HUES64 (cell line): ENCODE results near the gene EMP1.

Source experiments
- H3K27ac ChIP-seq: 2 replicates; pipeline ENCODE4 v1.7.0; 2013; ENCODE audit warnings: low read depth, low read length, inconsistent platforms
- H3K27me3 ChIP-seq: 2 replicates; pipeline ENCODE4 v1.6.1; 2013; ENCODE audit warnings: mild to moderate bottlenecking, low read length; ENCODE audit not compliant: insufficient read depth
- H3K36me3 ChIP-seq: 2 replicates; pipeline ENCODE4 v1.6.1; 2013; ENCODE audit warnings: mild to moderate bottlenecking, low read length; ENCODE audit not compliant: insufficient read depth
- H3K4me1 ChIP-seq: 2 replicates; pipeline ENCODE4 v1.6.1; 2013; ENCODE audit warnings: mild to moderate bottlenecking, low read length, moderate library complexity; ENCODE audit not compliant: insufficient read depth
- H3K4me3 ChIP-seq: 2 replicates; pipeline ENCODE4 v1.5.1; 2013; ENCODE audit warnings: mild to moderate bottlenecking, low read length, moderate library complexity
- H3K9ac ChIP-seq: 2 replicates; pipeline ENCODE4 v1.6.1; 2013; ENCODE audit warnings: mild to moderate bottlenecking, low read depth, low read length
- H3K9me3 ChIP-seq: 2 replicates; pipeline ENCODE4 v1.6.1; 2013; ENCODE audit warnings: low read depth, low read length; ENCODE audit not compliant: insufficient read depth
- WGBS: fragments of 150-250, 120-280 bp; methylation state at CpG from one replicate; pipeline ENCODE4 v1.1.7; 2013; ENCODE audit warnings: missing lambda C conversion rate; 5-methylcytosine and 5-hydroxymethylcytosine counted together

The EMP1 gene

DNA sequence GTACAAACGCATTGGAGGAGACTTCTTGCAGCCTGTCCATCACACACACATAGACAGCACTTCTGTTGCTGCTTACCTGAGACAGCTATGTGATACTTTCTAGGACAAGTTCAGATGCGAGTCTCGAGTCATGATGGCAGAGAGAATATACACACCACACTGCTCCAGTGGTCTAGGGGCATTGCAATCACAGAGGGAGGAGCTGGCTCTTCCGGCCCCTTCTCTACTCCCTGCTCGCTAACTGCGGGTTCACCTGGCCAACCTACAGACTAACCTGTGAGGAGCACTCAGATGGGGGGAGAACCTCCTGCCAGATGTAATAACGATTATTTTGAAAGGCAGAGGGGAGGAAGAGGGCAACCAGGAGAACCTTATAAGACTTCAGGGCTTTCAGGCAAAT is 30.7 kb downstream of the EMP1 start:
- Histone ChIP-seq H3K4me1 (no peaks in the 10 kb centered on the region), H3K36me3 (no peaks in the 10 kb centered on the region), H3K27ac (no peak overlapping the region), H3K9ac (no peak overlapping the region), H3K9me3 (no peaks in the 10 kb centered on the region), H3K4me3 (no peak overlapping the region), H3K27me3 (no peaks in the 10 kb centered on the region)
- WGBS: 95% methylated on average over 6 of the region's 7 CpGs

DNA sequence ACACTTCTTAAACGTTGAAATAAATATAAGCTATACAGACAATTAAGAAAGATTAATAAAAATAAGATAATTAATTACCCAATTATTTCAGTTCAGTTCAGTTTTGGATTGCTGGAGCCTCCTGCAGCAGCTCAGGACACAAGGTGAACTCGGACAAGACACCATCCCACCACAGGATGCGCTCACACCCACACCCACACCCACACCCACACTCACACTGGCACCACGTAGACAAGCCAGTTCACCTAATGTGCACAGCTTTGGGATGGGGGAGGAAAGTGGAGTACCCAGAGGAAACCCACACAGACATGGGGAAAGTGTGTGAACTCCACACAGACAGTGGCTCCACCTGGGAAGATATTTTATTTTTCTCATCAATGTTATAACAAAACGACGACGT is 32.1 kb downstream of the EMP1 start:
- WGBS: 92% methylated on average over 6 of the region's 7 CpGs
- no peaks in the 10 kb centered on the region for H3K9me3 ChIP-seq
- no peak overlapping the region for H3K9ac ChIP-seq
- no peaks in the 10 kb centered on the region for H3K36me3 ChIP-seq
- no peak overlapping the region for H3K27ac ChIP-seq
- H3K4me1 ChIP-seq: no peaks in the 10 kb centered on the region
- H3K4me3 ChIP-seq: no peak overlapping the region
- no peaks in the 10 kb centered on the region for H3K27me3 ChIP-seq

DNA sequence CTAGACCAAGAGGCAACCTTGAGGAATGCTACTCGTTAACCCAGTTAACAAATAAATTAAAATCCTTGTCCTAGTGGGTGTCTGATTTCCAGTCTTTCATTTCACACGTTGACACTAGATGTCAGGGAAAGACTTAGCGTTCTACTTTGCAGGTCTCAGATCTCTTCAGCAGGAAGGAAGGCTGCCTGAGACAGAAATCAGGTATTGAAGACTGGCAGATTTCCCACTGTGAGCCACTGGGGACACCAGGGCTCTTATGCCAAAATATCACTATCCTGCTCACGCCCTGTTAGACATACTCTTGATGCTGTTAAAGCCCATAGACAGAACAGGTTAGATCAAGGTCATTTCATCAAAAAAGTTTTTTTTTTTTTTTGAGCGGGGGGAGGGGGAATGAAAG is 33.0 kb downstream of the EMP1 start:
- WGBS: 72% methylated on average over 4 of the region's 5 CpGs
- Histone ChIP-seq H3K27me3 (no peaks in the 10 kb centered on the region), H3K27ac (no peak overlapping the region), H3K36me3 (no peaks in the 10 kb centered on the region), H3K4me1 (no peaks in the 10 kb centered on the region), H3K9me3 (no peaks in the 10 kb centered on the region), H3K4me3 (no peak overlapping the region), H3K9ac (no peak overlapping the region)

DNA sequence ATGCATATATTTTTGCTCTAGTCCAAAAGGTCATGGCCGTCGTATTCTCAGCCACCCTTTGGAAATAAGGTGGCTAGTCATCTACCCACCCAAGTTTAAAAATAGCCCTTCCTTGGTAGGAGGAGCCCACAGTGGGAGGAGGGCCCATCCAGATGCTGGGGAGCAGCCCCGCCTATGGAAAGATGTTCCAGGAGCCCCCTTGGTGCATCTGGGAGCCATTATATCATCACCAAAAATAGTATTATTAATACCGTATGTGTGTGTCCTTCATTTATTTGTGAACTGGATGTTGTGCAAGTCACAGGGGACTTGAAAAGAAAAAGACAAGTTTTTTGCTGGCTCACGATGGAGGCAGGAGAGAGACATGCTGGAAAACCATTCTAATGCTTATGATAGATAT is 34.0 kb downstream of the EMP1 start:
- Histone ChIP-seq H3K4me3 (no peak overlapping the region), H3K9ac (no peak overlapping the region), H3K27ac (no peak overlapping the region), H3K4me1 (no peaks in the 10 kb centered on the region), H3K9me3 (no peaks in the 10 kb centered on the region), H3K27me3 (no peaks in the 10 kb centered on the region), H3K36me3 (no peaks in the 10 kb centered on the region)
- WGBS: 96% methylated on average over 5 of the region's 5 CpGs

DNA sequence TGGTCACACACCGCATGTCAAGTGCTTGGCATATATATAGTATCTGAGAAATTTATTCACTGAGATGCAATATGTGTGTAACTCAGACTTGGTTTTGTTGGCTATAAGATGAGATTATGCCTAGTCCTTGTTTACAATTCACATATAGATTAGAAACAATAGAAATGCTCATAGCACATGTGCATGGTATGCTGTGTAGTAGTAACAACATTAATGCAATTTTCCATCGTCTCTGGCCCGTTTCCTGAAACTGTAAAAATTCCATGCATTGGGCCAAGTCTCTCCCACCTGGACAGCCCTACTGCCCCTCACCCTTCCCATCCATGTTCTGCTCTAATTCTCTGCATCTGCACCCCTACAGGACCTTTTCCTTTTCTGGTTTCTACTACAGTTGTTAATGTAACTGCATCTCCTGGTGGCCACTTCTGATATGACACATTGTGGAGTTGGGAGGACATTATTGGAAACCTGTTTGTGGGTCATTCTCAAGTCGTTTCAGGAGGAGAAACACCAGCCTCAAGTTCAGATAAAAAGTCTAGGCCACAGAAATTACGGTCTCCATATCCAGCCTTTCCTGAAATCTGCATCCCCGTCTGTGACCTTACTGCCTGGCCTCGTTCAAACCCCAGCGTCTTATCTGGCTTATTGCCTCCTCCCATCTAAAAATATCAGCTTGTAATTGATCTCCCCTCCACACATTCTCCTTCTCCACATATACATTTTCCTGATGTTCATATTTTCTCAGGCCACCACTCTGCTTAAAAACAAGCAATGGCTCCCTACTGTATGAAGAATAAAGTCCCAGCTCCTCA is 37.5 kb downstream of the EMP1 start:
- Histone ChIP-seq H3K4me1 (no peaks in the 10 kb centered on the region), H3K27ac (no peak overlapping the region), H3K27me3 (no peaks in the 10 kb centered on the region), H3K9me3 (no peaks in the 10 kb centered on the region), H3K36me3 (no peaks in the 10 kb centered on the region), H3K9ac (no peak overlapping the region), H3K4me3 (no peak overlapping the region)
- 86% methylated on average over 8 of the region's 8 CpGs for WGBS

DNA sequence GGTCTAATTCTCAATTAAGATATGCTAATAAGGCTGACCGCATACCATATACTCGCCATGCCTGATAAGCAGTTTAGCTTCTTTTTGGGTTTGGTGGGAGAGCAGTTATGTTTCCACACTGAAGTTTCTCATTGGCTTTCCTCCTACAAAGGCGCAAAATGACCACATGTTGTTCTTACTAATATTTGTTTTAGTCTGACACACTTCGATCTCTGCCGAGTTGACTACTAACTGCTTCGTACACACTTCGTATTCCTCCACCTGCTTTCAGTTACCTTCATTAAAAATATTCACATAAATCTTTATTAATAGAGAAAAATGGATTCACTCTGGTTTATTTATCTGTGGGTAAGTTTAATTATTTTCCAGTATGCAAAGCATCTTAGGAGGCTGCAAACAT is 41.7 kb downstream of the EMP1 start:
- Histone ChIP-seq H3K27ac (no peak overlapping the region), H3K9me3 (no peaks in the 10 kb centered on the region), H3K4me3 (no peak overlapping the region), H3K36me3 (no peaks in the 10 kb centered on the region), H3K9ac (no peak overlapping the region), H3K27me3 (no peaks in the 10 kb centered on the region), H3K4me1 (no peaks in the 10 kb centered on the region)
- WGBS: 91% methylated on average over 7 of the region's 7 CpGs

DNA sequence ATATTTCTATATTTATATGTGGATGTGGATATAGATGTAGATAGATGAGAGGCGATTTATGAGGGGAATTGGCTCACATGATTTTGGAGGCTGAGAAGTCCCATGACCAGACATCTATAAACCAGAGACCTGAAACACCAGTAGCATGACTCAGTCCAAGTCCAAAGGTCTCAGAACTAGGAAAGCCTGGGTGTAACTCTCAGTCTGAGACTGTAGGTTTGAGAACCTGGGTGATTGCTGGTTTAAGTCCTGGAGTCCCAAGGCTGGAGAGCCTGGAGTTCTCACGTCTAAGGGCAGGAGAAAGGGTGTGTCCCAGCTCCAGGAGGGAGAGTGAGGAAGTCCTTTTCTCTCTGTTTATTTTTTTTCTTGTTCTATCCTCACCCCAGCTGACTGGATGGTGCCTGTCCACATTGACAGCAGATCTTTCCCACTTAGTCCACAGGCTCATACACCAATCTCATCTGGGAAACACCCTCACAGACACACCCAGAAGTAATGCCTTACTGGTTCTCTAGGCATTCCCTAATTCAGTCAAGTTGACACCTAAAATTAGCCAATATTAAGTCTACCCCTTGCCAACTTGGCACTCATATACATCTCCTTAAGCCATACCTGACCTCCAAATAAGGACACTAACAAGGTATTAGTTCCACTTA is 45.4 kb downstream of the EMP1 start:
- Histone ChIP-seq H3K27me3 (no peaks in the 10 kb centered on the region), H3K36me3 (no peaks in the 10 kb centered on the region), H3K4me1 (no peaks in the 10 kb centered on the region), H3K9me3 (no peaks in the 10 kb centered on the region), H3K4me3 (no peak overlapping the region), H3K9ac (no peak overlapping the region), H3K27ac (no peak overlapping the region)
- 82% methylated on average over 2 of the region's 2 CpGs for WGBS

DNA sequence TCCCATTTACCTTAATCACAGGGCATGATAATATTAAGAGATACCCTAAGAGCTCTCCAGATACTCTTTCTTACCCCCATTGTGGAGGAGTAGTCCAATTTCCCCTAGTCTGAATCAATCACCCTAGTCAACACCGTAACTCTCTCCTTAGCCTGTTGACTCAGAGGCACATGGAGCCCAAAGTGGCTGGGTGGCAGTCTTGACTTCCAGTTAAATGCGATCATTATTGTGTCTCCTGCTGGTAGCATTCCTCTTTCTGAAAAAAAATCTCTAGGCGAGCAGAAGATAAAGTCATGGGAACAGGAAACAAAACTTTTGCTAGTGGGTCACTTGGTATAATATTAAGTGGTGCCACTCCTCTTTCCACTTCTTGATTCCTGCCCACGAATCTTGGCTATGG is 46.4 kb downstream of the EMP1 start:
- no peak overlapping the region for H3K9ac ChIP-seq
- H3K4me1 ChIP-seq: no peaks in the 10 kb centered on the region
- H3K36me3 ChIP-seq: no peaks in the 10 kb centered on the region
- no peak overlapping the region for H3K4me3 ChIP-seq
- H3K9me3 ChIP-seq: no peaks in the 10 kb centered on the region
- H3K27me3 ChIP-seq: no peaks in the 10 kb centered on the region
- H3K27ac ChIP-seq: no peak overlapping the region
- 92% methylated on average over 4 of the region's 4 CpGs for WGBS

DNA sequence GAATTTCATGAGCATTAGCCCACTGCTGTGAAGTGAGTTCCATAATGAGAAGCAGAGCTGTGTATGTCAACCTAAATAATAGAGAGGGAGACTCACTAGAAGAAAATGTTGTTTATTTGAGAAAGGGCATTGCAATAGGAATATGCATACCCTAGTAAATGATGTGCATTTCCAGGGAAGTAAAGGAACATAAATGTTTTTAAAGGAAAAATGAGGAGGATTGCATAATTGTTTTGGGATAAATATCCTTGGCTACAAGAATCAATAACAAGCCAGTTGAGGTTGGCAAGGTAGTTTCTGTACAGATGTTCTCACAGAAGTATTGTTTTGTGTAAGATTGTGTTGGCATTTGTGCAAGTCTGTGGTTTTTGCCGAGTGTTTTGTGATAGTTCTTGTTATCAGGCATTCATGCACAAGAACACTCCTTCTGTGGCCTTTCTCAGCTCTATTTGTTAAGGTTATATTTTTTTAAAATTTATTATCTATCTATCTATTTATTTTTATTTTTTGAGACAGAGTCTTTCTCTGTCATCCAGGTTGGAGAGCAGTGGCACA is 47.1 kb downstream of the EMP1 start:
- Histone ChIP-seq H3K27me3 (no peaks in the 10 kb centered on the region), H3K27ac (no peak overlapping the region), H3K4me1 (no peaks in the 10 kb centered on the region), H3K9me3 (no peaks in the 10 kb centered on the region), H3K4me3 (no peak overlapping the region), H3K36me3 (no peaks in the 10 kb centered on the region), H3K9ac (no peak overlapping the region)
- 71% methylated on average over 1 of the region's 1 CpG for WGBS

DNA sequence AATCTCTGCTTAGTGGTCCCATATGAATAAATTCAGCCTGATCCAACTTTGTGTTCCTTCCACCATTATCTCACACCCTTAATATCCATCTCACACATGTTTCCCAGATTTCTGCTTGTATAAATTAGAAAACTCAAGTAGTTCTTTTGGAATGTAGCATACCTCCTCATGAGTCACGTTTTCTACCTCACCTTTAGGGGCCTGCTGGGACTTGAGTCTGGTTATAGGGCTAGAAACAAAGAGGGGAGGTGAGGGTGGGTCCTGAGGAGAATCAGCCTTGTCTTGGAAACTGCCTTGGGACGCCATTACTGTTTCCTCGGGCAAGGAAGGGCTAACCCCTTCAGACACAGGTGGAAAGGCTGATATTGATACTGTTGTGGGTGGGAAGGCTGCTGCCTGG is 51.1 kb downstream of the EMP1 start:
- Histone ChIP-seq H3K9me3 (no peaks in the 10 kb centered on the region), H3K27me3 (no peaks in the 10 kb centered on the region), H3K4me1 (no peaks in the 10 kb centered on the region), H3K4me3 (no peak overlapping the region), H3K9ac (no peak overlapping the region), H3K36me3 (no peaks in the 10 kb centered on the region), H3K27ac (no peak overlapping the region)
- 90% methylated on average over 3 of the region's 3 CpGs for WGBS

DNA sequence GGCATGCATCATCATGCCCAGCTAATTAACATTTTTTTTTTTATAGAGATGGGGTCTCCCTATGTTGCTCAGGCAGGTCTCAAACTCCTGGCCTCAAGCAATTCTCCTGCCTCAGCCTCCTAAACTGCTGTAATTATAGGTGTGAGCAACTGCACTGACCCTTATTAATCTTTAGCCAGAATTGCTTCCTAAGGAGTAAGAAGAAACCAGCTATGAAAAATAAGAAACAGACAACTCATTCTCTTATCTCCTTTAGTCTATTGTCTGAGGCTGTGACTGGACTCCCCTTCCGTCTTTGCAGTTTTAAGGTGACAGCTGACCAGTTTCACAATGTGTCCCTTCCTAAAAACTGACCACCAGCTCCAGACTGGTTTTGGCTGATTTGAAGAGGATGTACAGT is 52.4 kb downstream of the EMP1 start:
- H3K27me3 ChIP-seq: no peaks in the 10 kb centered on the region
- H3K36me3 ChIP-seq: no peaks in the 10 kb centered on the region
- no peak overlapping the region for H3K4me3 ChIP-seq
- WGBS: 72% methylated on average over 1 of the region's 1 CpG
- H3K9me3 ChIP-seq: no peaks in the 10 kb centered on the region
- no peak overlapping the region for H3K27ac ChIP-seq
- H3K9ac ChIP-seq: no peak overlapping the region
- H3K4me1 ChIP-seq: no peaks in the 10 kb centered on the region
